ENCODE results near the gene IFNLR1.

IFNLR1 gene

GRCh38 chr1:24119859-24120756 is 67.0 kb downstream of the IFNLR1 start:
- no peak for DNase-seq

DNA sequence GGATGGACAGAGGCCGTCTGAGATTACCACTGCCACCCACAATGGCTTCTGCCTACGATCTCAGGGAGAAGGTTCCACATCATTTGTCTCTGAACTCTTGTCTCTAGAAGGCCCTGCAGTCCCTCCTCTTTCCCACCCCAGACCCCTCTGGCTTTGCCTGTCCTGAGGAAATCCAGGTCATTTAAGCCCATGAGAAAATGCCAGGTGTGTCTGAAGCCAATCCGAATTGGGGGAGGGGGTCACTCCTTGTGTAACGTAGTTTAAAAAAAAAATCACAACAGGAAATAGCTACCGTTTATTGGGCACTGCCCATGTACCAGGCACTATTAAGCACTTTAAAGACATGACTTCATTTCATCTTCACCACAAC is 67.6 kb downstream of the IFNLR1 start:
- DNase-seq = no peak

- no peak for DNase-seq
These were observed 68.5 kb downstream of the IFNLR1 start for GRCh38 chr1:24118410-24119242.

GRCh38 chr1:24117722-24118409 is 69.2 kb downstream of the IFNLR1 start:
- DNase-seq = no peak

DNA sequence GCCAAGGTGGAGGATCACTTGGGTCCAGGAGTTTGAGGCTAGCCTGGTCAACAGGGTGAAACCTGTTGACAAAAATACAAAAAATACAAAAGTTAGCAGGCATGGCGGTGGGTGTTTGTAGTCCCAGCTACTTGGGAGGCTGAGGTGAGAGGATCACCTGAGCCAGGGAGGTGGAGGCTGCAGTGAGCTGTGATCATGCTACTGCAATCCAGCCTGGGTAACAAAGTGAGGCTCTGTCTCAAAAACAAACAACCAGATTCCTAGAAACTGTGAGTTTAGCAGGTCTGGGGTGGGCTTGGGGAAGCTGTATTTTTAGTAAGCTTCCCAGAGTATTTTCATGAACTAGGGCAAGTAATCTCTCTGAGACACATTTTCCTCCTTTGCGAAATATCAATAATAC is 70.0 kb downstream of the IFNLR1 start:
- no peak for DNase-seq

DNA sequence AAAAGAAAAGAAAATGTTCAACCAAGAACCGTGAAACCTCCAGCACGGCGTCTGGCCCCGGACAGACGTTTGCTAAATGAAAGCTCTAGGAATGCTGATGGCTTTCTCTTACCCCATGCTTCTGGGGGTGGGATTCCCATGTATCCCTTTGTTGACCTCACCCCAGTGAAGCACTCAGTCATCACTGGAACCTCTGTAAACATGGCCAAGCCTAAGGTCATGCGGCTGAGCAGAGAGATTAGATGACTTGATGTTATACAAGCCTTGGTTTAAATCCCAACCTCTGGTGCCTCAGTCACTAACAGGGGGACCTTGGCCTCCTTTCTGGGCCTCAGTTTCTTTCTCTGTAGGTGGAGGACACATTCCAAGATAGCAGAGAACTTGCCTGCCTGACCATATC is 72.3 kb downstream of the IFNLR1 start:
- DNase-seq = no peak

DNA sequence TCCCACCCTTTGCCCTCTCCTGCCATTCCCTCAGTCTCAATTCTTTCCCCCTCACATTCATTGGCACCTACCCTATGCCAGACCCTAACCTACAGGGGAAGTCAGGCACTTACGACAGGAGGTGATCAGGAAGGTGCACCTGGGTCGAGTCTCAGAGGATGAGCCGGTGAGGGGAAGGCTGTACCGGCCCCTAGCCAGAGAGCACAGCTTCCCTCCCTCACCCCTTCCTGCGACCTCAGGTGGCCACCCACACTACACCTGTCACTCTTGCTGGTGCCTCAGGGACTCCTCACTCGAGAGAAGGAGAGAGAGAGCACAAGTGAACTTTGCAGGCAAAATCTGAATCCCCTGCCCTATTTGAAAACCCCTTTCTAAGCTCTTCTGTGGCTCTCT is 73.5 kb downstream of the IFNLR1 start:
- DNase-seq = no peak

DNA sequence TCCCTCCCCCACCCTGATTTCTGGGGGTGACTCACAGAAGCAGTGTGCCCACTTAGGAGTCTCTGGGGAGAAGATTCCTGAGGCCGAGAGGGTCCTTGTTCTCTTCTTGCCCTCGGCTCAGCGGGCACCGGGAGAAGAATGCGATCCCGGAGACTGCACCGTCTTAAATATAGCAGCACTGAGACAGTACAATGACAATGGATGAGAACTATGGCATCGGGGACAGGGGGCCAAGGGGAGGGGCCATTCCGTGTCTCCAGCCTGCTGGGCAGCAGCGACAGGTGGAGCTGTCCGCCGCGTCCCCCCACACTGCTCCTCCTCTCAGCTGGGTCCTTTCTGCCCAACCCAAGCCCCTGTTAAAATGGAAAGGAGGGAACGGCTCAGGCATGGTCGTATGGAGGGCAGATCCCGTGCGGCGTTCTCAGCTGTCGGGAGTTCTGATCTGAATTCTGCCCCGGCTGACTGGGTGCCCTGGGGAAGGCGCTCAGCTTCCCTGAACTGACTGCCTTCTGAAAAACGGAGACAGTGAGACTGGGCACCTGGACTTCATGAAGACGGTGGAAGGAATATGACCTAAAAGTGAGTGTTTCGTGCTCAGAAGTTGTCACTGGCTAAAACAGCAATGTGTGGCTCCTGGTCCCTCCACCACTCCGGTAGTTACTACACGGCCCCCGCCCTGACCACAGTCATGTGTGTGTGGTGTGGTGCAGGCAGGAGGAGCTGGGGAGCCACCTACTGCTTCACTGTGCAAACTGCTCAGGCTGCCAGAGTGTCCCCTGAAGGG is 74.9 kb downstream of the IFNLR1 start, which contains the start of gene MYOM3:
Gene MYOM3 (minus strand): TSS at position 140 of the 784 bp plus-strand sequence. CDS start 3,499 bp downstream, outside the sequence.
- DNase-seq = no peak

DNA sequence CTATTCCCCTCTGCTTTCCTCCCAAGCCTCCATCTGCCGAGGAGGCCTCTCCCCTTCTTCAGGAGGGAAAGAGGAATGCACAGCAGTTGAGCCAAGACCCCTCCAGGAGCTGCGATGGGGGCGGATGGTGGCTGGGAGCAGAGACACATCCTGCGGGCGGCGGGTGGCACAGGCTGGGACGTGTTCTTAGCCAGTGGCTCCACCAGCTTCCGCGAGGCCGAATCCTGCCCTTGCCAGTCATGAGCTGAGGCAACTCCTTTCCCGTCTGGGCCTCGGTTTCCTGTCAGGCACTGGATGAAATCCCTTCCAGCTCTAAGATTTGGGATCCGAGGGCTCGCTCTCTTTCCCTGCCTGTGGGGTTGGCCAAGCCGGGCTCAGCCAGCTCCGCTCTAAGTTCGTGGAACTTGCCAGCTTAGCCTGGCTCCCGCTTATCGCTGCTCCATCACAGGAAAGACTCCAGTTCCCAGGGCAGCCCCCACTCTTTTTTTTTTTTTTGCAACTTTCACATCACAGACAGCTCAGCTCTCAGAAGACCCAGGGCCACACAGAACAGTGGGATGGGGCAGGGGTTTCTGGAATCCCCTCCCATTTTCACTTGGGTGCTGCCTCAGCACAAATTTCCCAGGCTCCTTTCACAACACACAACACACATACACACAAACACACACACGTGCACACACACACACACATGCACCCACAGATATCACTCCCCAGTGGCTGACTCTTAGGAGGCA is 75.7 kb downstream of the IFNLR1 start:
- no peak for DNase-seq

- DNase-seq = no peak
These were observed 76.3 kb downstream of the IFNLR1 start for GRCh38 chr1:24110642-24111261.

DNA sequence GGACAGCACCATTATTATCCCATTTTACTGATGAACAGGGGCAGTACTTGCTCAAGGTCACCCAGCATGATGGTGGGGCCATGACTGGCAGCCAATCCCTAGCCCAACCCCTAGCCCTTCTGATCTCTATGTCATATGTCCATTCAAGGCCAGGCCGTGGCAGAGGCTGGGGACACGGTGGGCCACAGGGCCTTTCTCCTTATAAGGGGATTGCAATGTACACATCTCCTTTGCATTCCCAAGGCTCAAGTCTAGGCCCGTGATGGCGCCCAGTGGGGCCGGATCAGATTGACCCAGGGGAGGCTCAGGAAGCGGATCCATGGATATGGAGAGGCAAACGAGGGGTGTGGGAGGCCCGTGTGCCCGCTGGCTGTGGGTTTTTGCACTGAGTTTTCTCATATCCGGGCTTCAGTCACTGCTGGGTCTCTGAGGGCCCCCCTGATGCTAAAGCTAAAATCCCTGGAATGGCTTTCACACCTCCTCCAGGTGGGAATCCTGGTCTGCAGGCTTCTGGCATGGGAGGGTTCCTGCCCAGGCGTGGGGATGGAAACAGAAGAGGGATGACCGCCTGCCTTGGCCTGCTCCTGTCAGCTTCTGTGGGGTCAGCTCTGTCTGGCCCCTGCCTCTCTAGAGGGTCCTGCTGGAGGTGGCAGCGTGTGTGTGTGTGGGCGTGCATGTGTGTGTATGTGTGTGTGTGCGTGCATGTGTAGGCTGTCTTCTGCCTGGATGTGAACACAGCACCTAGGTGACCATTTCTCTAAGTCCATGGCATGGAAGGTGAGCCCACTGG is 77.2 kb downstream of the IFNLR1 start:
- DNase-seq = no peak

- no peak for DNase-seq
These were observed 78.0 kb downstream of the IFNLR1 start for GRCh38 chr1:24109166-24109483.

DNA sequence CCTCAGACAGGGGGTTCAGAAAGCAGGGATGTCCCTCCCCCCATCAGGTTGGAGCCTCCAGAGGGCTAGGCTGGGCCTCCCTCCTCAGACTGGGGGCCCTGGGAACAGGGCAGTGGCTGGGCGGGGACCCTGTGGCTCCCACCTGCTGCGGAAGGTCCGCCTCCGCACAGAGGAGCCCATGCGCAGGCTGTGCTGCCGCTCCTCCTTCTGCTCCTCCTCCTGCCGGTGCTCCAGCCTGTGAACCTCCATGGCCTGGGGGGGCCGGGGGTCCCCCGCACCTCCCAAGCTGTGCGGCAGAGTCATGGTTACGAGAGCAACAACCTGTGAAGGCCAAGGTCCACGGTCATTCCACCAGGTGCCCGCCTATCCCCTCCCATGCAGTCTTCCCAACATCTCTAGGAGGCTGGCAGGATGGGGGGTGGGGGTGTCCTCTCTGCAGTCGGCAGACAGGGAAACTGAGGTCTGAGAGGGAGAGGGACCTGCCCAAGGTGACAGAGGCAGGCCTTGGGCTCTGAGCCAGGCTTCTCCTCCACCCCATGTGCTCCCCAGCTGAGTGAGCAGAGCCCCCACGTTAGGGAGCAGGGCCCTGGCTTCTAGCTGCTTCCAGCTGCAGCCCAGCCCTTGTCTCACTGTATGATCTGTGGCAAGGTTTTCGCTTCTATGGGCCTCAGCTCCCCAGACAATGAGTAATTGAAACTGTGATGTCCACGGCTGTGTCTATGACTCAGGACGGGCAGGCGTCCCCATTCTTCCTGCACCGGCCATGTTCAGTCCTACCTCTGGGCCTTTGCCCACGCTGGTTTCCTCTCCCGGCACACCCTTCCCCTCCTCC is 78.5 kb downstream of the IFNLR1 start:
- DNase-seq = no peak

GRCh38 chr1:24107462-24108138 is 79.5 kb downstream of the IFNLR1 start:
- no peak for DNase-seq

DNA sequence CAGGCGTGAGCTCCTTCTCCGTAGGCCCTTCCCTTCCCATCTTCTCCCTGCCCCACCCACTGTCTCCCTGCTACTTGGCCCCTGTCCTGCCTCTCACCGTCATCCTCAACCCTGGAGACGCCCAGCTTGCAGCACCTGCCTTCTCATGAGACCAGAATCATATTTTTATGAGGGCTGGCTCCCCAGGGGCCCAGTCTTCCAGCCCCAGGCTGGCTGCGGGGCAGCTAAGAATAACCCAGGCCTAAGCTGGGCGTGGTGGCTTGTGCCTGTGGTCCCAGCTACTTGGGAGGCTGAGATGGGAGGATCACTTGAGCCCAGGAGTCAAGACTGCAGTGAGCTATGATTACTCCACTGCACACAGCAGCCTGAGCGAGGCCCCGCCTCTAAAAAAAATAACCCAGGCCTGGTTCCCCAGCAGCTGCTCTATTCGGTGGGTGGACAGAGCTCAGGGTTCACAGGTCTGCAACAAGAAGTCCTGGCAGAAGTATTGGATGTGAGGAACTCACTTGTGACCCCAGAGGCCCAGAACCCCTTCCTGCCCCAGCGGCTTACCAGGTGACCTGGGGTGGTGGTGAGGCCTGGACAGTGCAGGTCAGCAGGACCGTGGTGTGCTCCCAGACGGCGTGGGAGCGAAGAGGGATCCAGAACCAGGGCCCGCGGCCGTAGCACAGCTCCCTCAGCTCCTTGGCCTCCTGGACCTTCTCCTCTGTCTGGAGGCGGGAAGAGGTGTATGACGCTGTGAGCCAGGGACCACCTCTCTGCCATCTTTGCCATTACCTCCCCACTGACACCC is 81.5 kb downstream of the IFNLR1 start:
- no peak for DNase-seq

GRCh38 chr1:24104854-24105253 is 82.2 kb downstream of the IFNLR1 start:
- DNase-seq = no peak
